NCI-H1694 (cell line): ENCODE measurements around the gene PRSS57.

Source experiments
- DNase-seq: peaks from one replicate; lab custom pipeline; 2025; lab: John Stamatoyannopoulos, UW

The PRSS57 gene

DNA sequence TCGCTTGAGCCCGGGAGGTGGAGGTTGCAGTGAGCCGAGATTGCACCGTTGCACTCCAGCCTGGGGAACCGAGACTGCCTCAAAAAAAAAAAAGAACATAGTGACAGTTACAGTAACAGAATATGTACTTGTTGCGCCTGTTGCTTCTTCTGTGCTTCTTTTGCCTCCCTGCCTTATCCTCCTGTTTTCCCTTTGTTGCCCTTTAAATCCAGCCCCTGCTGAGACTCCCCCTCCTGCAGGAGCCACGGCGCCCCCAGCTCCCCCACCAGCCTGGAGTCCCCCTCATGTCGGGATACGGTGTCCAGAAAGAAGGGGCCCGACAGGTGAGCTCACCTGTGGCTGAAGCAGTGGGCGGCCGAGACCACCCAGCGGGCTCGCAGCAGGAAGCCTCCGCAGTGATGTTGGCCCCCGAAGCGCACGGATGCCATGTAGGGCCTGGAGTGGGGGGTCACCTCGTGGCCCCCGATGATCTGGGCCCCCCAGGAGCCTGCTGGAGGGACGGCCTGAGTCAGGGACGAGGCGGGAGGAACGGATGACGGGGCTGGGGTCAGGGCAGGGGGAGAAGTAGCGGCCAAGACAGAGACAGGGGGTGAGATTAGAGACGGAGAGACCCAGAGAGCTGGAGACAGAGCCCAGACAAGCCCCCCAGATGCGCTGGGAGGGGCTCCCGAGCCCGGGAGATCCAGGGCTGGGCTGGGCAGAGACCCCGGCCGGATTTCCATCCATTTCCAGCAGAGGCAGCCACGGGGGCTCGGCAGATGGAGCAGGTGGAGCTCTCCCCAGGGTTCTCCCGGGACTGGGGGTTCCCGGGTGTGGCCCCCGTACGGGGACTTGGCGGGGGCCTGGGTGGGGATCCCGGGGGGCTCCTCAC is 536 bp downstream of the PRSS57 start:
- no peak for DNase-seq

DNA sequence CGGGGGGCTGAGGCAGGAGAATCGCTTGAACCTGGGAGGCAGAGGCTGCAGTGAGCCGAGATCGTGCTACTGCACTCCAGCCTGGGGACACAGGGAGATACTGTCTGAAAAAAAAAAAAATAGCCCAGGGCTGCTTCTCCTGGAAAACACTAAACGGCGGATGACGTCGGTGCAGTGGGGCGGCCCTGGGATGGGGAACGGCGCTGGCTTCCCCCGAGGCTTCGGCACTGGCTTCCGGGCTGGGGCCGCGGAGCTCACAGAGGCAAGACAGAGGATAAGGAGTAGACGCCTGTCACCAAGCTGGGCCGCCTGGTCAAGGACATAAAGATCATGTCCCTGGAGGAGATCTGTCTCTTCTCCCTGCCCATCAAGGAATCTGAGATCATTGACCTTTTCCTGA is 5.0 kb downstream of the PRSS57 start:
- DNase-seq: no peak

DNA sequence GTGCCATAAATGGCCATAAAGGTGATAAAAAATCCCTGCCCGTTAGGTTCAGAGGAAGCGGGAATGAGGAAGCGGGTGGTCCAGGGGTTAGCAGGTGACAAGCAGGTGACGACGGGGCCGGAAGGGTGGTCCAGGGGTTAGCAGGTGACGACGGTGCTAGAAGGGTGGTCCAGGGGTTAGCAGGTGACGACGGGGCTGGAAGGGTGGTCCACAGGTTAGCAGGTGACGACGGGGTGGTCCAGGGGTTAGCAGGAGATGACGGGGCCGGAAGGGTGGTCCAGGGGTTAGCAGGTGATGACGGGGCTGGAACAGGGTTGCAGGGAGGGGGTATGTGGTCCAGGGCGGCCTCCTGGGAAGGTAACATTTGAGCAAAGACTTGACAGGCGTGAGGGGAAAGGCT is 6.3 kb downstream of the PRSS57 start:
- DNase-seq: no peak

DNA sequence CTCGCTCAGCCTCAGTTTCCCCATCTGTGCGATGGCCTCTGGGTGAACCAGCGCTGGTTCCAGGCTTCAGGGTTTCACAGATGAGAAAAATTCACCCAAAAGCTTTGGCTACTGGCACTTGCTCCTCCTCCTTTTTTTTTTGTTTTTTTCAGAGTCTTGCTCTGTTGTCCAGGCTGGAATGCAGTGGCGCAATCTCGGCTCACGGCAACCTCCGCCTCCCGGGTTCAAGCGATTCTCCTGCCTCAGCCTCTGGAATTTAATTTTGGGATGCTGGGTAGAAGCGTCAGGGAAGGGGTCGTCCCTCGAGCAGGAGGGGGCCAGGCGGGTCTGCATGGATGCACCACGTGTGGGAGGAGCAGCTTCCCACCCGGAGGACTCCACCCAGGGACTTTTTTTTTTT is 7.0 kb downstream of the PRSS57 start:
- DNase-seq: no peak

DNA sequence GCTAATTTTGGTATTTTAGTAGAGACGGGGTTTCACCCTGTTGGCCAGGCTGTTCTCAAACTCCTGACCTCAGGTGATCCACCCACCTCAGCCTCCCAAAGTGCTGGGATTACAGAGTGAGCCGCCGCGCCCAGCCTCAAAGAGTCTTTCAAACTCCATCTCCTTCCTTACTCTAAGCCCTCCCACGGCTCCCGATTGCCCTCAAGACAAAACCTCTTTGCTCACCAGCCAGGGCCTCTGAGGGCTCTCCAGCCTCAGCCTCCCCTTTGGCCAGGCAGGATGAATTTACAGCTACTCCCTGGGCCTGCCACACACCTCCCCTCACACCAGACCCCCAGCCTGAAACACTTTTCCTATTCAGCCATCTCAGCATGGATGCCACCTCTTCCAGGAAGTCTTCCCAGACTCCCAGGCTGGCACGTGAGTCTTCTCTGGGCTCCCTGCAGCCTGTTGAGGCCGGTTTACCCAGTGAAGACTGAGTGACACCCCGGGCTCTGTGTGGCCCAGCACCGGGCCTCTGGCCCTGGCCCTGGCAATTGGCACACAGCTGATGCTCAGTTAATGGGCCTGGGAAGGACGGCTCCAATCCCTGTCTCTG is 7.6 kb downstream of the PRSS57 start:
- DNase-seq: no peak

DNA sequence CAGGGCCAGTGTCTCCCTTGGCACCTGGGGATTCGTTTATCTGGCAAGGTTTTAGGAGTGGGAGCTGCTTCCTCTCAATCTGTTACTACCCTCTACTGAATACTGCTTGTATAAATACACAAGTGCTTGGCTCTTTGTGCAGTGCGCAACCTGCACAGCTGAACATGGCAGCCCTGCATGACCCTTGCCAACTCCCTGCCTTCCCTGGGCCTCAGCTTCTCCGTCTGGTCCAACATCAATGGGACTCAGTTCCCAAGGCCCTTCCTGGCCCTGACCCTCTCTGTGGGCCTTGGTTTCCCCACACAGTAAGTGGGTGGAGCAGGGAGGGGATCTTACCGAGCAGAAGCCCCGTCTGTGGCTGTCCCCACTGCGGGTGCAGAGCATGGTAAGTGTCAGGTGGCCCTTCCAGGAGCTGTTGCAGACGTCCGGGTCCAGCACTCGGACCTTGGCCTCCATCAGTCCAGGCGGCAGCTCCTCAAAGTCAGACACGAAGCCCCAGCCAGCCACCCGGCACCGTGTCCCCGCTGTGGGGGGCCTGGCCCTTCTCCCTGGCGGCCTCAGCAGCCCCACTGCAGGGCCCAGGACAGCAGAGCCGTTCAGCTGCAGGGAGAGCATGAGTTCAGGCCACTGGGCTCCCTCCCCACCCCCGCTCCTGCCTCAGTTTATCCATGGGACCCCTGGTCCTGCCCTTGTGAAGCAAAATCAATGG is 8.5 kb downstream of the PRSS57 start:
- no peak for DNase-seq

DNA sequence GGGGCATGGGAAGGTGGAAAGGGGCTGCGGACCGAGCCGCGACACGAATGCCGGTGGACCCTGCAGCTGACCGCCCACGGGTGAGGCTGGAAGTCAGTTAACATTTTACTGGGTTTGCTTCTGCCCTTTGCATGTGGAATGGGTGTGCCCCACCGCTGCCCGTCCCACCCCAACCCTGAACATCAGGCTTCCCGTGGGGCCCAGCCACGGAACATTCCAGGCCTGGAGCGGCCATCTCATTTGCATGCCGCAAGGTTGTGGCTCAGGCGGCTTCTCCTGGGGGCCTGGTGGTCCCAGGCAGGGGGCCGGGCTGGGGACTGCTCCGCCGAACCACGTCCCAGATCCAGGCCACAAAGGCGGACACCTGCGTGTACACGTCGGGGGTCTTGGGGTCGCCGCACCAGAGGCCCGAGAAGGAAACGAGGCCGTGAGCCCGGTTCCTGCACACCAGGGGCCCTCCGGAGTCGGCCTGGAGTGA is 9.8 kb downstream of the PRSS57 start:
- no peak for DNase-seq

DNA sequence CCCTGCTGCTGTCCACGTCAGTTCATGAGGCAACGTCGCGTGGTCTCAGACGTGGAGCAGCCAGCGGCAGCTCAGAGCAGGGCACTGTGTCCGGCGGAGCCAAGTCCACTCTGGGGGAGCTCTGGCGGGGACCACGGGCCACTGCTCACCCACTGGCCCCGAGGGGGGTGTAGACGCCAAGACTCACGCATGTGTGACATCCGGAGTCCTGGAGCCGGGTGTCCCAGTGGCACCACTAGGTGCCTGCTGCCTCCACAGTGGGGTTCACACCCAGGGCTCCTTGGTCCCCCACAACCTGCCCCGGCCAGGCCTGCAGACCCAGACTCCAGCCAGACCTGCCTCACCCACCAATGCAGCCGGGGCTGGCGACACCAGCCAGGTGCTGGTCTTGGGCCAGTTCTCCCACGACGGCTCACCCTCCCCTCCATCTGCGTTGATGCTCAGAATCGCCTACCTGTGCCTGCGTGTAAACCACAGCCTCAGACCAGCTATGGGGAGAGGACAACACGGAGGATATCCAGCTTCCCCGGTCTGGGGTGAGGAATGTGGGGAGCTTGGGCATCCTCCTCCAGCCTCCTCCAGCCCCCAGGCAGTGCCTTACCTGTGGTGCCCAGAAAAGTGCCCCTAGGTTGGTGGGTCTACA is 12.5 kb downstream of the PRSS57 start:
- no peak for DNase-seq

DNA sequence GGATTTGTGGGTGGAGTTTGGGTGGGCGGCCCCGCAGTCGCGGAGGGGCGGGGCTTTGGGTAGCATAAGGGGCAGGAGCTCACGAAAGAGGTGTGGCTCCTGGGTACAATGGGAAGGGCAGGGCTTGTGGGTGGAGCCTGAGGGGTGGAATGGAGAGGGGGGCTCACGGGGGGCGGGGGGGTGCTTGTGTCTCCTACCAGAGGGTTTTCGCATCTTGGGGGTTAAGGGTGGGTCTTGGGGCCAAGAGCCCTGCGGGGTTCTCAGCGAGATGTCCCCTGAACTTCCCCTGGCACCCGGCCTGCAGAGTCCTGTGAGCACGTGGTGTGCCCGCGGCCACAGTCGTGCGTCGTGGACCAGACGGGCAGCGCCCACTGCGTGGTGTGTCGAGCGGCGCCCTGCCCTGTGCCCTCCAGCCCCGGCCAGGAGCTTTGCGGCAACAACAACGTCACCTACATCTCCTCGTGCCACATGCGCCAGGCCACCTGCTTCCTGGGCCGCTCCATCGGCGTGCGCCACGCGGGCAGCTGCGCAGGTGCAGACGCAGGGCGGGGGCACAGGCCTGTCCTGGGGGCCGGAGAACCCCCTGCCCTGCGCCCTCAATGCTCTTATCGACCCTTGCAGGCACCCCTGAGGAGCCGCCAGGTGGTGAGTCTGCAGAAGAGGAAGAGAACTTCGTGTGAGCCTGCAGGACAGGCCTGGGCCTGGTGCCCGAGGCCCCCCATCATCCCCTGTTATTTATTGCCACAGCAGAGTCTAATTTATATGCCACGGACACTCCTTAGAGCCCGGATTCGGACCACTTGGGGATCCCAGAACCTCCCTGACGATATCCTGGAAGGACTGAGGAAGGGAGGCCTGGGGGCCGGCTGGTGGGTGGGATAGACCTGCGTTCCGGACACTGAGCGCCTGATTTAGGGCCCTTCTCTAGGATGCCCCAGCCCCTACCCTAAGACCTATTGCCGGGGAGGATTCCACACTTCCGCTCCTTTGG is 13.9 kb downstream of the PRSS57 start:
- DNase-seq: no peak

DNA sequence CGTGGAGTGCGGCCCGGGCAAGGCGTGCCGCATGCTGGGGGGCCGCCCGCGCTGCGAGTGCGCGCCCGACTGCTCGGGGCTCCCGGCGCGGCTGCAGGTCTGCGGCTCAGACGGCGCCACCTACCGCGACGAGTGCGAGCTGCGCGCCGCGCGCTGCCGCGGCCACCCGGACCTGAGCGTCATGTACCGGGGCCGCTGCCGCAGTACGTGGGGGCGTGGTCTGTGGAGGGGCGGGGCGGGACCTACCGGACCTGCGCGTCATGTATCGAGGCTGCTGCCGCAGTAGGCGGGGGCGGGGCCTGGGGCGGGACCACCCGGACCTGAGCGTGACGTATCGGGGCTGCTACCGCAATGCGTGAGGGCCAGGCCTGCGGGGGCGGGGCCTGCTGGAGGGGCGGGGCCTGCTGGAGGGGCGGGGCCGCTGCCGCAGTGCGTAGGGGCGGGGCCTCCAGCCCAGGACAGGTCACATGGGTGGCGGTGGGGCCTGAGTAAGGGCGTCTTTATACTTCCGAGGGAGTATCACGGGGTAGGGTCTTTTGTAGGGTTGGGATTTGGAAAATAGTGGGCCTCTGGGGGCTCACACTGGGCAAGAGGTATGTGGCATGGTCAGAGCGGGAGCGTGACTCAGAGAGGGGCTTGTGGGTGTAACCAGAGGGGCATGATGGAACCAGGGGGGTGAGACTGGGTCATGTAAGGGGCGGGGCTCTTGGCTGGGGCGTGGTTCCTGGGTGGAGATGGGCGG is 14.8 kb downstream of the PRSS57 start:
- peak; percentile 90 for DNase-seq

DNA sequence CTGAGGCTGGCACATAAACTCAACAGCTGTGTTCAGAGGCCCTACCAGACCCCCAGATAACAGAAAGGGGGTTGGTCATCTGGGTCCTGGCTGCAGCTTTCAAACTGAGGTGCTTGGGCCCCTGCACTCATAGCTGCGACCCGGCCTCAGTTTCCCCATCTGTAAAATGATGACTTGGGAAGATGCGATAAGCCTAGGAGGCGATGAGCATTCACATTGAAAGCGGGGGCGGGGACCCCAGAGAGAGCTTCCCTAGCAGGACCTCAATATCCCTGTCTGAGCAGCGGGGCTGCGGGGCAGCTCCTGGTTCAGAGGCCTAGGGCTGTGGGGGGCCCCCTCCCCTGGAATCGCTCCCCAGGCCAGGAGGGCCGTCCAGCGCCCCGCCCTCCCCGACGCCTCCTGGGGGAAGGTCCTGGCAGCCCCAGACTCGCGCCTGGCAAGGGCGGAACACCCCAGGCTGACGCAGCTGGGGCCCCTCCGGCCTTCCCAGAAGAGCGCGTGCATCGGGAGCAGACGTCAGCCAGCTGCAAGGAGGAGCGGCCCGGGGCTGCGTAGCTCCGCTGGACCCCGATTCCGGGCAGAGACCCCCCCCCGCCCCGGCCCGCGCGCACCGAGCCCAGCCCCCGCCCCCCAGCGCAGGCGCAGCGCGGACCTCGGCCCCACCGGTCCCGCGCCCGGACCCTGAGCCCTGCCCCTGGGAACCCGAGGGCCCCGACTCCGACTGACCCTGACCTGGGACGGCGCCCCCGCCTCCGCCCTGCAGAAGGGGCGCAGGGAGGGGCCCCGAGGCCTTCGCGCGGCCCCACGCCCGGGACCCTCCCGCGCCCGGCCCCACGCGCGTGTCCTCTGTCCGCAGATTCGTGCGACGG is 15.6 kb downstream of the PRSS57 start:
- no peak for DNase-seq

DNA sequence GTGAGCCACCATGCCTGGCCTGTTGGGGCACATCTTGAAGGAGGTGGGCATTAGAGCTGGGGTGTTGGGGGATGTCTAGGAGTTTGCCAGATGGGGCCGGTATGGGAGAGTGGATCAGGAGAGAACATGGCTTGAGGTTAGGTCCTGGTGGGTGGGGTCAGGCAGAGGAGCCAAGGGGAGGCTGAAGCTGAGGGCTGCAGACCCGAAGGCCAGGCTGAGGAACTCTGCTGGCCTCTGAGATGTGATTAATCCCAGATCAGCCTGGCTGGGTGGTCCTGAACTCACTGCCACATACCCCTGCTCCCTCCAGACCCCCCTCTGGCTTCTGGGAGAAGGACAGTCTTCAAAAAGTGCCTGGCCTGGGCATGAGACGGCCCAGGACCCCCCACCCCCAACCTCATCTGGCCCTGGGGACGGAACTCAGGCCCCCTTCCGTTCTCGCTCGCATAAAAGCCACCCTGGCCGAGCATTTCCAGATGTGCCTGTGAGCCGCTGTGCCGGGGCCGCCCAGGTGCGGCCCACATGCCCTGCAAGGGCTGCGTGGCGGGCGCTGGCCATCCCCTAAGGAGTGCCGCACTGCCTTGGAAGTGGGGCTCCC is 16.4 kb downstream of the PRSS57 start:
- DNase-seq: no peak

DNA sequence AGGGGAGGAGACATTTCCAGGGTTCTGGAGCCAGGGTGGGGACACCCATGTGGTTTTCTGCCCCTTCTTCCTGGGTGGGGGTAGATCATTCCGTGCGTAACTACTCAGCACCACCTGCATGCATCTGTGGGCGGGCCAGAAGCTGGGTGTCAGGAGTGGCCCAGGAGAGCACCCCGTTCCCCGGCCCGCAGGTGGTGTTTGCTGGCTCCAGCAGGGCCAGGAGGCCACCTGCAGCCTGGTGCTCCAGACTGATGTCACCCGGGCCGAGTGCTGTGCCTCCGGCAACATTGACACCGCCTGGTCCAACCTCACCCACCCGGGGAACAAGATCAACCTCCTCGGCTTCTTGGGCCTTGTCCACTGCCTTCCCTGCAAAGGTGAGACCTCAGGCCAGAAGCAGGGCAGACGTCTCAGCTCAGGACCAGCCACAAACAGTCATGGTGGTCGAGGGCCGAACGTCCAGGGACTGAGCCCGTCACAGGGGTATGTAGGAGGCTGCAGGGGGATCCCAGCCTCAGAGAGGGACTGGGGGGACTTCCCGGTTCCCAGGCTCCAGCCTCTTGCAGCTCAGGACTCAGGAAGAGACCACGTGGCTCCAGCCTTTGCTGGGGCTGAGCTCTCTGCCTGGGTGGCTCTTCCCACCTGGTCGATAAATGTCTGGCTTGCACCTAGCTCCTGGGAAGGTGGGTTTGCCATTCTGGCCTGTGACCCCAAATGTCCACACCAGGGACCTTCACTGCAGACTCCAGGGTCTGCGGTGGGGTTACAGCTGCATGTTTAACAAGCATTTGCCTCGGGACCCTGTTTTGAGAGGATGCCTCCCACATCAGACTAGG is 17.4 kb downstream of the PRSS57 start:
- DNase-seq: no peak

DNA sequence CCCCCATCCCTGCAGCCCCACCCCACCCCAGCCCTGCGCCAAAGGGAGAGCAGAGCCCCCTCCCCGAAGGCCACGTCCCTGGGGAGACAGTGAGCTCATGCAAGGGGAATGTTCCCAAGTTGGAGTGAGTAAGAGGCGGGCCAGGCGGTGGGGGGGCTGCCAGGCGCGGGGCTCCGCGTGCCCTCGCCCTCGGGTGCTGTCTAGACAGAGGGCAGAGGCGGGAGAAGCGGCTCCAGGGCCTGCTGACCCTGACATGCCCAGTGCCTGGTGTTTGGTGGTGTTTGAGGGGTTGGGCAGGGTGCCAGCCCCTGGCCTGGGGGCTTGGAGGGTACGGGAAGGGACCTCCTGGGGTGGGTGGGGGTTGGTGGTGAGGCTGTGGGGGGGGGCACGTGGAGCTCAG is 18.1 kb downstream of the PRSS57 start:
- no peak for DNase-seq

DNA sequence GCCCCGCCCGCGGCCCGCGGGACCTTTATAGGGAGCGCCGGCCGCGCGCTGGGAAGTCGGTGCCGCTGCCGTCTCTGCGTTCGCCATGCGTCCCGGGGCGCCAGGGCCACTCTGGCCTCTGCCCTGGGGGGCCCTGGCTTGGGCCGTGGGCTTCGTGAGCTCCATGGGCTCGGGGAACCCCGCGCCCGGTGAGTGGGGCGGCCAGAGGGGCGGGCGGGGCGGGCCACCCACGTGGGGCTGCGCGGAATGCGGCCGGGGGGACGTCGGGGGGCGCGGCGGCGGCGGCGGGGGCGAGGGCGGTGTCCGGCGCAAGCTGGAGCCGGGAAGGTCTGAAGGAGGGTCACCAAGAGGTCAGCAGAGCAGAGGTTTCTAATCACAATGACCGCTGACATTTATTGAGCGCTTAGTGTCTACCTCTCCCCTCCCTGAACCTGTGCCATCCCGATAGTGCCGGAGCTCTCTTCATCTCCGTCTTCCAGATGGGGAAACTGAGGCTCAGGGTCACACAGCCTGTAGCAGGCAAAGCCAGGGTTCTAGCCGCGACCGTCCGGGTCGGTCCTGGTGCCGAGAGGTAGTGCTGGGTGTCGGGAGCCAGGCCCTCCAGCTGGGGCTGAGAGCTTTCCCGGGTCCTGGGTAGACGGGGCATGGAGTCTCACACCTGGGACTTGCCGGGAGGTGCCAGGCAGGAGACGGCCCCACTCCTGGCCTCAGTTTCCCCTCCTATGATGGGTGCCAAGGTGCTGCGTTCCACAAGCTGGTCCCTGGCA is 18.7 kb downstream of the PRSS57 start, which contains the start of gene FSTL3:
FSTL3 (plus strand) TSS at position 54 of the 767 bp plus-strand sequence; CDS start at position 86, 32 bp downstream.
- DNase-seq: no peak

DNA sequence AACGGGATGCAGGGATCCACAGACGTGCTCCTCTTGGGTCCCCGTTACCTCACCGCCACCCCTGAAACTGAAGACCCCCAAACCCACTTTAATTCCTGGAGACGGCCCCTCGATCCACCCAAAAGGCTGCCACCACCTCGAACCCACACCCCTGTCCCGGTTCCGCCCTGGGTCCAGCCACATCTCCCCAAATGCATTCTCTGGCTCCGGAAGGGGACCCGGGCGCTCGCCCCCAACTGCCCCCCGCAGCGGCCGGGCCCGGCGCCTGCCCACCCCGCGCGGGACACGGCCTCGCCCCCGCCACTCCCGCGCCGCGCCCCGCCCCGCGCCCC is 19.3 kb downstream of the PRSS57 start:
- no peak for DNase-seq
